Activated naive CD4-positive, alpha-beta T cell (primary cell): ENCODE measurements around the gene PSMC3.

Experiments used
- DNase-seq, 4 experiments: peaks; one replicate each; lab custom pipeline; 2025; lab: John Stamatoyannopoulos, UW

The PSMC3 gene

GRCh38 chr11:47394050-47394321 is 32.3 kb downstream of the PSMC3 start:
- no peak for DNase-seq

DNA sequence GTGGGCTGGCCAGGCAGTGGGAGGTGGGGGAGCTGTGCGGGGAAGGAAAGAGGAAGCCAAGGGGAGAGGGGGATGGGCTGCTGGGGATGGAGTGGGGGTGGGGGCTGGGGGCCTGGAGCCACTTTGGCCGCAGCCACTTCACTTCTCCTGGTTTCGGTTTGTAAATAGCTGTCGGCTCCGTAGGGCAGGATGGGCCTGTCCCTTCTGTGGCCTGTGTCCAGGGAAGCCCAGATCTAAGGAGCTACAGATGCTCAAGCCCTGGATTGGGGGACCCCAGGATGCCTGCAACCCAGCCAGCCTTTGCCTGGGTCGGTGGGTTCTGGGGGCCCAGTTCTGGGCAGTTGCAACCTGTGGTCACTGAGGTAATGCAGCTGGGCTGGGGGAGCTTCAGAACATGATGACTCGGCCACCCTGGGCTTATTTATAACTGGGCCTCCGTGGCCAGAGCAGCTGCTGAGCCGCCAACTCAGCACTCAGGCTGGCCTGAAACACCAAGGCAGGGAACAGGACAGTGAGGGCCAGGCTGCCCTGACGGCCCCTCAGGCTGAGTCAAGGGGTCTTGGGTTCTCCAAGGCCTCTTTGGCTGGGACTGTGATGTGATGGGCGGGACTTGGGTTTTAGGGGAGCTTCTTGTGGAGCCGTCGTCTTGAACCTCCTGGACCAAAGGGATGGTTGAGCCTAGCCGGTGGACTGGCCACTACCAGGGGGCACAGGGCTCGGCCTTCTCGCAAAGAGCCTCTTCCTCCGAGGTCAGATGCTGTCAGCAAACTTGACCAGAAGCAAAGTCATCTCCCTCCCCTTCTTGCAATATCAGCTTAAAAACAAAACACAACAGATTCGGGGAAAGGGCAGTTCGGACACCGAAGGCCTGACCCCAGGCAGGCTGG is 32.8 kb downstream of the PSMC3 start:
- DNase-seq, result no peak

DNA sequence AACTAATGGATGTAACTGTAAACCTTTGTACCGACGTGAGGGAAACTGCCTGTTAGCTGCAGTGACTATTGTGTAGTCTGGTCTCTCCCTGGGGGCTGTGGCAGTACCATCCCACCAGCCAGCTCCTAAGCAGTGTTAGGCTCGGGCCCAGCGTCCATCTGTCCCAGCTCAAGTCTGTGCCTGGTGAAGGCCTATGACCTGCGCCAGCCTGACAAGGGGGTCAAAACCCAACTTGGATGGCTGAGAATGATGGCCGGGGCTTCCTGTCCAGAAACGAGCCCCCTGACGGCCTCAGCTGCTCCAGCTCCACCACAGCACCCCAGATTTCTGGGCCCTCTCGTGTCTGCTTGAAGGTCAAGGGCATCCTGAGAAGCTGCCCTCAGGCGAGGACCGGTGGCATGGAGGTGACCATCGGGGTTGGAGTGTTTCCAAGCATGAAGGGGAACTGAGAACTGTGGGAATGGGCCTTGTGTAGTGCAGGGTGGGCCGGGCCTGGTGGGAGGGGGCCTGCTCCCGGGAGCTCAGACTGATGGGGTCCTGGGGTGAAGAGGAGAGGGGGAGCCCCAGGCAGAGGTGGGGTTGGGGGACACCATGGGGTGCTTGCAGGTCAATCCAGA is 33.6 kb downstream of the PSMC3 start:
- no peak for DNase-seq

GRCh38 chr11:47391711-47392432 is 34.4 kb downstream of the PSMC3 start:
- DNase-seq, result no peak

GRCh38 chr11:47391077-47391583 is 35.1 kb downstream of the PSMC3 start:
- no peak for DNase-seq

DNA sequence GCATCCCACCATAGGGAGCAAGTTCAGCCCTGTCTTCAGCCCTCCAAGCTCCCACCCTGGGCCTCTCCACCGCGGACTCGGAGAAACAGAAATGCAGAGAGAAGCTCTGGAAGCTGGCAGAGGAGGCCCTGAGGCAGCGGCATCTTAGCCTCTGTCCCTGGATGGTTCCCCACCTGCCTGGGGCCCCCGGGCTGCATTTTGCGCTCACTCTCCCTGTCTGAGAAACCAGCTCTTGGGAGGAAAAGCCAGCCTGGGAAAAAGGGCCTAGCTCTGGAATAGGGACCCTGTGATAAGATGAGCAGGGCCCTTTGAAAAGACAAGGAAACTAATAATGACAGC is 35.8 kb downstream of the PSMC3 start:
- no peak for DNase-seq

GRCh38 chr11:47389577-47390421 is 36.4 kb downstream of the PSMC3 start:
- no peak for DNase-seq

GRCh38 chr11:47388697-47389576 is 37.3 kb downstream of the PSMC3 start:
- DNase-seq, result no peak

DNA sequence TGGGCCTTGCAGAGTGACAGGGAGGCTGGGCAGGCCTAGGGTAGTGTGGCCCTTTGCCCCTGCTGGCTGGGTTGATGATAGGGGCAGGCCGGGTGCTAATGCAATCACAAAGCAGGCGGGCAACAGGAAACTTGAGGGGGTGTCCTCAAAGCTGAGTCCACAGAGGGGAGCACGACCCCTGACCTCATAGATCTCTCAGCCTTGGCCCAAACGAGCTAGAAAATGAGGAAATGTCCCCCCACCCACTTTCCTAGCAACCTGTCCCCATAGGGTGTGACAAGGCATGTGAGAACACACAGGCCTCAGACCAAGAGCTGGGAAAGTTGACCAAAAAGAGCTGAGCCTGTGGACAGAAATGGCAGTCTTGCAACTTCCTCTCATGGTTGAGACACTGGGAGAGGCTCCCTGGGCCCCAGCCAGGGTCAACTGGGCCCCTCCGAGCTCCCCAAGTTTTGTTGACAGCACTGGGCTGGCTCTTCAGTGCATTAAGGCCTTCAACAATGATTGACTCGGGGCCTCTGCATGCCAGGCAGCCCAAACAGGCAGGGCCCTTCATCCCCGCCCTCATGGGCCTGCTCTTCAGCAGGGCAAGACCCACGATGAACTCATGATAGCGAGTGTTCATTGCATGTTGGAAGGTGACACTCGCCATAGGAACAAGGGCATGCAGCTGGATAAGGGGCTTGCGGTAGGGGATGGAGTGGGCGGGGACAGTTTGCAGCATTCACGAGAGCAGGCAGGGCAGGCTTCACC is 38.1 kb downstream of the PSMC3 start:
- no peak for DNase-seq

DNA sequence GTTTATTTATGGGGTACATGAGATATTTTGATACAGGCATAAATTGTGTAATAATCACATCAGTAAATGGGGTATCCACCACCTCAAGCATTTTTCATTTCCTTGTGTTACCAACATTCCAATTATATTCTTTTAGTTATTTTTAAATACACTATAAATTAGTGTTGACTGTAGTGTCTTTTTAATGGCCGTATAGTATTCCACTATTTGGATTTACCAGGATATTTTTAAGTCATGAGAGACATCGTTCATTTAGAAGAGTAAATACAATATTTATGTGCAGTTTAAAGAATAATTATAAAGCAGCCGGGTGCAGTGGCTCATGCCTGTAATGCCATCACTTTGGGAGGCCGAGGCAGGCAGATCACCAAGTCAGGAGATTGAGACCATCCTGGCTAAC is 41.7 kb downstream of the PSMC3 start:
- DNase-seq, result no peak

DNA sequence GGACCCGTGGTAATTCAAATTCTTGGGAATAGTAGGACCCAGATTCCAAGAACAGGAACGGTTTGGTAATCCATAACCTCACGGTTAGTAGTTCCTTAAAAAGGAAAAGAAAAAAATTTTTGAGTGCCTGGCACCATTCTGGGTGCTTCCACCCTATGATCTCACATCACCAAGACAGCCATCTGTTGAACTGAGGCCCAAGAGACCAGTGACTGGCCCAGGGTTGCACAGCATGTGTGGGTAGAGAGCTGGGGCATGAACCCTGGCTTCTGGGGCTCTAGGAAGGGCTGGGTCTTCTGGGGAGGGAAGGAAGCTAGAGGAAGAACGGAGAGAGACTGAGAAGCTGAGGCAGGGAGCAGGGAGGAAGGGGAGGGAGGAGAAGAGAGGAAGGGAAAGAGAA is 43.2 kb downstream of the PSMC3 start:
- no peak for DNase-seq

- no peak for DNase-seq
These were observed 46.2 kb downstream of the PSMC3 start for GRCh38 chr11:47380078-47380477.

GRCh38 chr11:47379317-47379716 is 46.9 kb downstream of the PSMC3 start:
- no peak for DNase-seq

DNA sequence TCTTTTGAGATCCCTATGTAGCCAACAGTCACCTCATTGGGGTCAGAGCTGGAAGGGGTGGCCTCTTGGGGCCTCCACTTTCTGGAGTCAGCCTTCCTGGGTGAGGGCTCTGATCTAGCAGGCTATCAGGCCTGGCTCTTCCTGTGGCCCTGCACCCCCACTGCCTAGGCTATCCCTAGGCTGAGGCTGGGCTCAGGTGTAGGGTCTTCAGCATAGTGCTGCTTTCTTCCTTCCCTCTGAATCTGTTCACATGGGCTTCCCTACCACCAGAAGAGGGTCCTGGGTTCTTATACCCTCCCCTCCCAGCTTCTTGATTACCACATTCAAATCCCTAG is 47.4 kb downstream of the PSMC3 start:
- no peak for DNase-seq

GRCh38 chr11:47378010-47378835 is 48.0 kb downstream of the PSMC3 start, which contains the start of gene SPI1:
Gene SPI1 (minus strand): TSS chr11:47378547. CDS start chr11:47378353, 194 bp downstream.
- no peak for DNase-seq

DNA sequence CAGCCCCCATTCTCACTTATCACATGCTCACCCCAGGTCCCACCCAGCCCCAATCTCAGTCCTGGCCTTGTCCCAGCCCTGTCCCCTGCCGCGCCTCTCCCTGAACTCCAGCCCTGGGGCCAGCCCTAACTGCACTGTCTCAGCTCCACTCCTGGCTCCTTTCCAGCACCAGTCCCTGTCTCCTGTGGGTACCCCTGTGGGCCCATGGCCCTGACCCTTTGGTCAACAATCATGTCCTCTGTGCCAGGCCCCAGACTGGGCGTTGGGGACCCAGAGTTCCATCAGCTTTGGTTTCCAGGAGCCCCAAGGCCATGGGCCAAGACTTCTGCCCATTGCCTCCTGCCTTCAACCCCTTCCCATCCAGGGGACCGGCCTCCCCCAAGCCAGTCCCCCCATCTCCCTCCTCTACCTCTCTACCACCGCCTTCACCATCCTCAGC is 48.6 kb downstream of the PSMC3 start:
- DNase-seq, result no peak

DNA sequence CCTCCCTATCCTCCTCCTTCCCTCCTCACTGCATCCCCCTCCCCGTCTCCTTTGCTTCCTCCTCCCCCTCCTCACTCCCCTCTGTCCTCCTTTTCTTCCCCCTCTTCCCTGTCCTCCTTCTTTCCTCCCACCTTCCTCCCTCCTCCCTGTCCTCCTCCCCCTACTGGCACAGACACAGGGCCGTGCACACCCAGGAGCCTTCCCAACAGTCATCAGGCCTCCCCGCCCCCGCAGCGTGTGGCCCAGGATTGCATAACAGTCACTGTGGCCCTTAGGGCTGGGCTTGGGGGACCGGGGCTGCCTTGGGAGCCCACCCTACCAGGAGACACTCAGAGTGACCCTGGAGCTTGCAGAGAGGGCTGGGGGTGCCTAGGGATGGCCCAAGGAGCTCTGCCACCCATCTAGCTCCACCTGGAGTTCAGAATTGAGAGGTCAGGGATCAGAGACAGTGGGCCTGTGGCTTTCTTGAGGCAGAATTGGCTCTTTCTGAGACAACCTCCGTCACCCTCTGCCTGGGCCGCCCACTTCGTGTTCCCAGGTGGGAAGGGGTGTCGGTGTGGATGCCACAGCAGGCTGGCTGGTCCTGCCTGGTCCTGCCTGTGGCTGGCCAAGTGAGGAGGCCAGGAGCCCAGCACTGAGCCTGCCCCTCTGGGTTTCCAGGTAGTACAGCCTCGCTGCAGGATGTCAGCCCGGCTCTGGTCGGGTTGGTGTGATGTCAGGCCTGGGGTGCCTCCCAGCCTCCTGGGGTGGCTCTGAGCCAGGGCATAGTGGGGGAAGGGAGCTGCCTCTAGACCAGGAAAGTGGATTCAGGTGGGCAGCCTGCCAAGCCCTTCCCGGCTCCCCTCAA is 49.5 kb downstream of the PSMC3 start:
- DNase-seq, result no peak

GRCh38 chr11:47376107-47376524 is 50.1 kb downstream of the PSMC3 start:
- no peak for DNase-seq
